Panc1 (cell line): ENCODE measurements around the gene EOLA2.
"Not testable (repeated sequence)": the region's sequence is repeated elsewhere in the genome, so short reads cannot be mapped to it uniquely, and the experiment has no call there.

Experiments used
- CTCF ChIP-seq: fragments of 450-650 bp; IDR thresholded peaks from 2 replicates; pipeline ENCODE4 v1.5.1; 2017; ENCODE audit warnings: mild to moderate bottlenecking
- POLR2AphosphoS5 ChIP-seq: IDR thresholded peaks from 2 replicates; pipeline ENCODE4 v1.6.1; 2012; ENCODE audit warnings: mild to moderate bottlenecking, low read depth, low read length, moderate library complexity
- SIN3A ChIP-seq: IDR thresholded peaks from 2 replicates; pipeline ENCODE4 v1.6.1; 2012; ENCODE audit warnings: low read depth, mild to moderate bottlenecking, low read length, moderate library complexity, borderline replicate concordance; ENCODE audit not compliant: insufficient read depth

DNA sequence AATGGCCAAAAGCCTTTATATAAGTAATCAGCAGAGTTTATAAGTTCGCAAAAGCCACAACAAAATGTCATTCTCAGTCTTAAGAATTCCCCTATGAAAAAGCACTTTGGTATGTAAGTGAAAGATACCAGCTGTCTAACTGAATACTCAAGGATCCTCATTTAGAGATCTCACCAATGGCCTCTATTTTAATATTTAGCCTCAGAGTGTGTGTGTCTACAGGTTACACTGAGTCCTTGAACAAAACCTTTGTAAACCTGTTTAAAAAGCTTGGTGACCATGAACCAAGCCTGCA lies 10.4 kb downstream of the EOLA2 start:
- not testable (repeated sequence) for TF ChIP-seq CTCF, POLR2AphosphoS5, SIN3A
